Skeletal muscle tissue (tissue), 4 donors: ENCODE data around the gene HABP4. TPM values are rescaled to one million over a fixed set of nuclear protein-coding genes. Genes with fewer than 3 reads are reported as not detected.

ENCODE experiments used
- H3K27ac ChIP-seq: one replicate; pipeline ENCODE4 v1.7.0; 2013; ENCODE audit warnings: mild to moderate bottlenecking, low read depth, low read length, inconsistent platforms
- H3K27me3 ChIP-seq, 3 donors: one replicate each; pipeline ENCODE4 v1.7.0; 2013; ENCODE audit warnings: low read length in 3 of 3; ENCODE audit not compliant: control insufficient read depth in 3 of 3, insufficient read depth in 3 of 3
- H3K36me3 ChIP-seq, 3 donors: one replicate each; pipeline ENCODE4 v1.7.0; 2013; ENCODE audit warnings: low read length in 3 of 3; ENCODE audit not compliant: control insufficient read depth in 3 of 3, insufficient read depth in 3 of 3
- H3K4me1 ChIP-seq, 3 donors: one replicate each; pipeline ENCODE4 v1.7.0; 2013; ENCODE audit warnings: low read length in 3 of 3, mild to moderate bottlenecking in 3 of 3; ENCODE audit not compliant: control insufficient read depth in 3 of 3, insufficient read depth in 3 of 3
- H3K4me3 ChIP-seq, 3 donors: one replicate each; pipeline ENCODE4 v1.7.0; 2013; ENCODE audit warnings: low read length in 3 of 3
- H3K9ac ChIP-seq, 3 donors: one replicate each; pipeline ENCODE4 v1.7.0; 2013; ENCODE audit warnings: low read length in 3 of 3, mild to moderate bottlenecking in 3 of 3, moderate library complexity in 2 of 3, low read depth in 1 of 3
- H3K9me3 ChIP-seq, 3 donors: one replicate each; pipeline ENCODE4 v1.7.0; 2013; ENCODE audit warnings: low read length in 3 of 3; ENCODE audit not compliant: control insufficient read depth in 3 of 3
- total RNA-seq: library from RNA; depleted of rRNA; stranded (reverse); fragments of >200 nt; gene quantifications from one replicate; pipeline ENCODE4 v1.2.3, GENCODE V29; 2014
- donor health status: Osteomylitis.

The HABP4 gene
- total RNA-seq, 1 donor from 2014 or later, result 8.4 TPM

- Histone ChIP-seq H3K27ac (no peak overlapping the region), H3K9ac (peak overlapping the region in 1 of 3 donors; percentile 33), H3K4me1 (peaks cover 0 to 5% (median 4%) of the 10 kb centered on the region in 3 donors), H3K36me3 (peaks cover 13 to 22% (median 20%) of the 10 kb centered on the region in 3 donors), H3K4me3 (peak overlapping the region in 1 of 3 donors; percentile 7), H3K9me3 (no peaks in the 10 kb centered on the region), H3K27me3 (no peaks in the 10 kb centered on the region)
Measured at GRCh38 chr9:96464426-96464825, 14.5 kb downstream of the HABP4 start.

DNA sequence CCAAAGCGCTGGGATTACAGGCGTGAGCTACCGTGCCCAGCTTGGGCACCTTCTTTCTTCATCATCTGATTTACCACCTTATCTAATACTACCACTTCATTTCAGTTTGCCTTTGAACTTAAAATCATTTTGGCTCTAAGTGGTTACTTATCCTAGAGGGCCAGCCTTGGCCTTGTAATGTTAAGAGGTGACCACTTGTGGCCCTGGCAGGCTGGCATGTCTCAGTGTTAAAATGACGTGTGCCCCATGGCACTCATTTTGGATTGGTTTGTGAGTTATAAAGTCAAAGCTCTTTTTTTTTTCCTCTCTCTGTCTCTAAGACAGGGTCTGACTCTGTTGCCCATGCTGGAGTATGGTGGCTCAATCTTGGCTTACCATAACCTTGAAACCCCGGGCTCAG, 17.8 kb downstream of the HABP4 start:
- H3K4me1 ChIP-seq, result peaks cover 0 to 5% (median 4%) of the 10 kb centered on the region in 3 donors
- H3K27me3 ChIP-seq, result no peaks in the 10 kb centered on the region
- no peak overlapping the region for H3K4me3 ChIP-seq
- no peaks in the 10 kb centered on the region for H3K9me3 ChIP-seq
- no peak overlapping the region for H3K9ac ChIP-seq
- peaks cover 22 to 31% (median 24%) of the 10 kb centered on the region in 3 donors for H3K36me3 ChIP-seq
- H3K27ac ChIP-seq, result no peak overlapping the region

- Histone ChIP-seq H3K4me3 (no peak overlapping the region), H3K9ac (no peak overlapping the region), H3K27ac (no peak overlapping the region), H3K36me3 (peaks cover 16 to 24% (median 22%) of the 10 kb centered on the region in 3 donors), H3K9me3 (no peaks in the 10 kb centered on the region), H3K27me3 (no peaks in the 10 kb centered on the region), H3K4me1 (no peaks in the 10 kb centered on the region)
Measured at GRCh38 chr9:96476013-96476412, 26.0 kb downstream of the HABP4 start.

DNA sequence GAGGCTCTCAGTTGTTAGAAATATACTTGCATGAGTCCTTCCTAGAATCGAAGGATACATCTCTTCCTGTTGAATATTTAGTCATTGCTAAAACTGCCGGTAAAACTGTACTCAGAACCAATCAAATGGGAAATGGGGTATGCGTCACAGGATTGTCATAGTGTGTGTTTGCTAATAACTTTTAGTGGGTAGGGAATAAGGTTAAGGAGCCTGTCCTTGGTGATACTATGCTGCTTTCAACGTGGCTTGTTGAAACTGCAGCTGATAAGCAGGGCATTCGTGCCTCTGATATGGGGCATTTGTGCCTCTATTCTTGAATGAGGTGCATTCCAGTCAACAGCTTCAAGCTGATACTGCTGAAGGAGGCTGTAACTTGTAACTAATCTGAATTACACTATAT, 26.6 kb downstream of the HABP4 start:
- H3K36me3 ChIP-seq, result peaks cover 16 to 23% (median 22%) of the 10 kb centered on the region in 3 donors
- no peak overlapping the region for H3K9ac ChIP-seq
- no peaks in the 10 kb centered on the region for H3K4me1 ChIP-seq
- no peaks in the 10 kb centered on the region for H3K27me3 ChIP-seq
- no peaks in the 10 kb centered on the region for H3K9me3 ChIP-seq
- no peak overlapping the region for H3K4me3 ChIP-seq
- no peak overlapping the region for H3K27ac ChIP-seq

DNA sequence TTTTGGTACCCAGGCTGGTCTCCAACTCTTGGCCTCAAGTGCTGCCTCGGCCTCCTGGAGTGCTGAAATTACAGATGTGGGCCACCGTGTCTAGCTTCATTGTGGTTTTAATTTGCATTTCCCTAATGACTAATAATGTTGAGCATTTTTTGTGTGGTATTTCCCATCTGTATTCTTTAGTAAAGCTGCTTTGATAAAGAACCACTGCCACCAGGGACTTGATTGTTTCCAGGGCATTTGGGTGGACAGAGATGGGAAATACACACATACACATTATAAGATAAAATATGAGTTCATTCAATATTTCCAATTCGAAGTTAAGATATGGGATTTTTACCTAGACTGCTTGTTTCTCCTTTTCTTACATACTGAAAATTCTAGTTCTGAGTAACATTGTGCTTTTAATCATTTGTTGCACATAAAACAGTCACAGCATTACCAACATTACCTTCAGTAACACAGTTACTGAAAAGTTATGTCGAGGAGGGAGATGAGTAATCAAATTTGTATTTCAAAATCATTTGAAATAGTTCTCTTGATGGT, 28.9 kb downstream of the HABP4 start:
- H3K27ac ChIP-seq, result no peak overlapping the region
- no peaks in the 10 kb centered on the region for H3K9me3 ChIP-seq
- H3K27me3 ChIP-seq, result no peaks in the 10 kb centered on the region
- H3K4me1 ChIP-seq, result no peaks in the 10 kb centered on the region
- peaks cover 4 to 9% (median 4%) of the 10 kb centered on the region in 3 donors for H3K36me3 ChIP-seq
- no peak overlapping the region for H3K9ac ChIP-seq
- H3K4me3 ChIP-seq, result no peak overlapping the region

- Histone ChIP-seq H3K27me3 (no peaks in the 10 kb centered on the region), H3K9me3 (no peaks in the 10 kb centered on the region), H3K4me3 (no peak overlapping the region), H3K36me3 (peaks cover 3 to 10% (median 8%) of the 10 kb centered on the region in 3 donors), H3K27ac (no peak overlapping the region), H3K9ac (no peak overlapping the region), H3K4me1 (no peaks in the 10 kb centered on the region)
Measured at GRCh38 chr9:96480736-96481135, 30.8 kb downstream of the HABP4 start.

GRCh38 chr9:96482476-96482875, 32.5 kb downstream of the HABP4 start:
- H3K4me1 ChIP-seq, result peaks cover 10 to 13% (median 11%) of the 10 kb centered on the region in 3 donors
- no peak overlapping the region for H3K9ac ChIP-seq
- H3K27me3 ChIP-seq, result no peaks in the 10 kb centered on the region
- no peak overlapping the region for H3K4me3 ChIP-seq
- peaks cover 3 to 10% (median 8%) of the 10 kb centered on the region in 3 donors for H3K36me3 ChIP-seq
- H3K9me3 ChIP-seq, result no peaks in the 10 kb centered on the region
- no peak overlapping the region for H3K27ac ChIP-seq

GRCh38 chr9:96483197-96483596, 33.2 kb downstream of the HABP4 start:
- Histone ChIP-seq H3K27me3 (no peaks in the 10 kb centered on the region), H3K36me3 (peaks cover 3 to 10% (median 9%) of the 10 kb centered on the region in 3 donors), H3K4me3 (no peak overlapping the region)

GRCh38 chr9:96483733-96484390, 33.9 kb downstream of the HABP4 start:
- no peaks in the 10 kb centered on the region for H3K27me3 ChIP-seq
- H3K27ac ChIP-seq, result no peak overlapping the region
- no peaks in the 10 kb centered on the region for H3K9me3 ChIP-seq
- H3K36me3 ChIP-seq, result peaks cover 7 to 16% (median 15%) of the 10 kb centered on the region in 3 donors
- H3K9ac ChIP-seq, result no peak overlapping the region
- H3K4me1 ChIP-seq, result peaks cover 10 to 13% (median 11%) of the 10 kb centered on the region in 3 donors
- H3K4me3 ChIP-seq, result no peak overlapping the region

More at GRCh38 chr9:96483197-96483596, 33.2 kb downstream of the HABP4 start:
- no peak overlapping the region for H3K9ac ChIP-seq
- peaks cover 10 to 13% (median 11%) of the 10 kb centered on the region in 3 donors for H3K4me1 ChIP-seq
- no peaks in the 10 kb centered on the region for H3K9me3 ChIP-seq
- H3K27ac ChIP-seq, result no peak overlapping the region

GRCh38 chr9:96484521-96484931, 34.6 kb downstream of the HABP4 start:
- no peak overlapping the region for H3K4me3 ChIP-seq
- H3K36me3 ChIP-seq, result peaks cover 11 to 22% (median 20%) of the 10 kb centered on the region in 3 donors
- no peaks in the 10 kb centered on the region for H3K27me3 ChIP-seq

More at GRCh38 chr9:96484521-96484931, 34.6 kb downstream of the HABP4 start:
- no peak overlapping the region for H3K9ac ChIP-seq
- no peaks in the 10 kb centered on the region for H3K9me3 ChIP-seq
- peaks cover 10 to 13% (median 11%) of the 10 kb centered on the region in 3 donors for H3K4me1 ChIP-seq
- H3K27ac ChIP-seq, result no peak overlapping the region
